ENCODE results near the gene ATG4D.

Gene ATG4D

GRCh38 chr19:10565567-10566407 lies 22.1 kb downstream of the ATG4D start, which contains the start of gene KRI1 (continued):
- no peak for TF ChIP-seq ZNF18 (tag by site-specific recombination; IDR thresholded peaks at IDR 0.05)
- no peak for TF ChIP-seq ZNF629 (tag by site-specific recombination; IDR thresholded peaks at IDR 0.05)
- peak; percentile 97 for TF ChIP-seq SP3 (tag by site-specific recombination; IDR thresholded peaks at IDR 0.05)
- no peak for TF ChIP-seq SCRT1 (tag by site-specific recombination; IDR thresholded peaks at IDR 0.05; ENCODE audit: borderline replicate concordance)
- no peak for TF ChIP-seq ZNF37A (tag by site-specific recombination; IDR thresholded peaks at IDR 0.05)
- TF ChIP-seq KLF7 (tag by site-specific recombination; IDR thresholded peaks at IDR 0.05; ENCODE audit: borderline replicate concordance) = peak; percentile 82
- 0 out of 2 replicates have a peak, but pooled peaks have one; percentile 5 for TF ChIP-seq ZNF560 (tag by site-specific recombination; IDR thresholded peaks at IDR 0.05; ENCODE audit: borderline replicate concordance)
- TF ChIP-seq ZBTB48 (tag by site-specific recombination; IDR thresholded peaks at IDR 0.05) = no peak
- no peak for TF ChIP-seq ZNF248 (tag by site-specific recombination; IDR thresholded peaks at IDR 0.05)
- no peak for TF ChIP-seq ZNF664 (tag by site-specific recombination; IDR thresholded peaks at IDR 0.05)
- TF ChIP-seq ZNF146 (tag by site-specific recombination; IDR thresholded peaks at IDR 0.05) = no peak
- TF ChIP-seq ZNF184 (tag by site-specific recombination; IDR thresholded peaks at IDR 0.05) = no peak
- TF ChIP-seq ZNF221 (tag by site-specific recombination; IDR thresholded peaks at IDR 0.05; ENCODE audit: borderline replicate concordance) = no peak
- TF ChIP-seq ZNF280C (tag by site-specific recombination; IDR thresholded peaks at IDR 0.05) = no peak
- TF ChIP-seq OSR2 (tag by site-specific recombination; IDR thresholded peaks at IDR 0.05) = no peak
- peak; percentile 36; the same call in 1 of the 2 replicates for TF ChIP-seq ZEB2 (tag by site-specific recombination; IDR thresholded peaks at IDR 0.05)
- TF ChIP-seq PRDM1 (tag by site-specific recombination; IDR thresholded peaks at IDR 0.05) = peak; percentile 74
- TF ChIP-seq ZNF426 (tag by site-specific recombination; IDR thresholded peaks at IDR 0.05) = no peak
- no peak for TF ChIP-seq WT1 (tag by site-specific recombination; IDR thresholded peaks at IDR 0.05)
- TF ChIP-seq ZNF677 (tag by site-specific recombination; IDR thresholded peaks at IDR 0.05) = no peak
- TF ChIP-seq ZNF660 (tag by site-specific recombination; IDR thresholded peaks at IDR 0.05) = peak; percentile 44; the same call in 1 of the 2 replicates
- no peak for TF ChIP-seq ZNF510 (tag by site-specific recombination; IDR thresholded peaks at IDR 0.05; ENCODE audit: insufficient replicate concordance)
- peak; percentile 54; the same call in 1 of the 2 replicates for TF ChIP-seq ZNF76 (tag by site-specific recombination; IDR thresholded peaks at IDR 0.05; ENCODE audit: borderline replicate concordance, low read depth)
- TF ChIP-seq HOXD13 (CRISPR knock-in tag; IDR thresholded peaks at IDR 0.05; ENCODE audit: borderline replicate concordance) = no peak
- TF ChIP-seq ZNF341 (tag by site-specific recombination; IDR thresholded peaks at IDR 0.05; ENCODE audit: low read depth) = 0 out of 2 replicates have a peak, but pooled peaks have one; percentile 9
- TF ChIP-seq ZNF169 (tag by site-specific recombination; IDR thresholded peaks at IDR 0.05) = no peak
- no peak for TF ChIP-seq ZFP41 (tag by site-specific recombination; IDR thresholded peaks at IDR 0.05; ENCODE audit: borderline replicate concordance)
- TF ChIP-seq ZNF26 (tag by site-specific recombination; IDR thresholded peaks at IDR 0.05) = no peak
- no peak for TF ChIP-seq ZNF140 (tag by site-specific recombination; IDR thresholded peaks at IDR 0.05)
- TF ChIP-seq HOXC10 (CRISPR knock-in tag; IDR thresholded peaks at IDR 0.05) = 0 out of 2 replicates have a peak, but pooled peaks have one; percentile 41
- TF ChIP-seq ZNF302 (tag by site-specific recombination; IDR thresholded peaks at IDR 0.05; ENCODE audit: low read depth) = no peak
- peak; percentile 91 for TF ChIP-seq ZNF398 (tag by site-specific recombination; IDR thresholded peaks at IDR 0.05)
- TF ChIP-seq ZNF433 (tag by site-specific recombination; IDR thresholded peaks at IDR 0.05; ENCODE audit: low read depth) = no peak
- TF ChIP-seq FEZF1 (tag by site-specific recombination; IDR thresholded peaks at IDR 0.05) = no peak
- TF ChIP-seq ZNF19 (tag by site-specific recombination; IDR thresholded peaks at IDR 0.05; ENCODE audit: low read depth) = no peak
